GM12874 (cell line): ENCODE data around the gene CFAP58.

Source experiments
- TF ChIP-seq, protein P1 (sequence below): IDR thresholded peaks from 2 replicates; pipeline ENCODE4 v1.5.1; 2011; ENCODE audit warnings: low read depth, mild to moderate bottlenecking, control low read depth, low read length, moderate library complexity; ENCODE audit not compliant: insufficient read depth

CFAP58 gene

DNA sequence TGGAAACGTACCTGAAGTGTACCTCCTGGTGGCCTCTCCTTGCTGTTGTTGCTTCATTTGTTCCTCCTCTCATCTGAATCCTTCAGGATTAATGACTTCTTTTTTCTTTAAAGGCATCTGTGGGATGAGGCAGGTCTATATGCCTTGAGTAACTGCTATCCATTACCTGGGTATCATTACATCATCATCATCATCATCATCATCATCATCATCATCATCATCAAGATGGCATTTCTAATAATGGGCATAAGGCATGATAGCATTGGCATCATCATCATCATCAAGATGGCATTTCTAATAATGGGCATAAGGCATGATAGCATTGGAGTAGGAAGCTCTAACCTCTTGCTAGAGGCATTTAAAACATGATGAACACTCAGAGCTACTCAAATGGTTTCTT is 59.9 kb downstream of the CFAP58 start:
- TF ChIP-seq, protein P1, sequence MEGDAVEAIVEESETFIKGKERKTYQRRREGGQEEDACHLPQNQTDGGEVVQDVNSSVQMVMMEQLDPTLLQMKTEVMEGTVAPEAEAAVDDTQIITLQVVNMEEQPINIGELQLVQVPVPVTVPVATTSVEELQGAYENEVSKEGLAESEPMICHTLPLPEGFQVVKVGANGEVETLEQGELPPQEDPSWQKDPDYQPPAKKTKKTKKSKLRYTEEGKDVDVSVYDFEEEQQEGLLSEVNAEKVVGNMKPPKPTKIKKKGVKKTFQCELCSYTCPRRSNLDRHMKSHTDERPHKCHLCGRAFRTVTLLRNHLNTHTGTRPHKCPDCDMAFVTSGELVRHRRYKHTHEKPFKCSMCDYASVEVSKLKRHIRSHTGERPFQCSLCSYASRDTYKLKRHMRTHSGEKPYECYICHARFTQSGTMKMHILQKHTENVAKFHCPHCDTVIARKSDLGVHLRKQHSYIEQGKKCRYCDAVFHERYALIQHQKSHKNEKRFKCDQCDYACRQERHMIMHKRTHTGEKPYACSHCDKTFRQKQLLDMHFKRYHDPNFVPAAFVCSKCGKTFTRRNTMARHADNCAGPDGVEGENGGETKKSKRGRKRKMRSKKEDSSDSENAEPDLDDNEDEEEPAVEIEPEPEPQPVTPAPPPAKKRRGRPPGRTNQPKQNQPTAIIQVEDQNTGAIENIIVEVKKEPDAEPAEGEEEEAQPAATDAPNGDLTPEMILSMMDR, result no peak

DNA sequence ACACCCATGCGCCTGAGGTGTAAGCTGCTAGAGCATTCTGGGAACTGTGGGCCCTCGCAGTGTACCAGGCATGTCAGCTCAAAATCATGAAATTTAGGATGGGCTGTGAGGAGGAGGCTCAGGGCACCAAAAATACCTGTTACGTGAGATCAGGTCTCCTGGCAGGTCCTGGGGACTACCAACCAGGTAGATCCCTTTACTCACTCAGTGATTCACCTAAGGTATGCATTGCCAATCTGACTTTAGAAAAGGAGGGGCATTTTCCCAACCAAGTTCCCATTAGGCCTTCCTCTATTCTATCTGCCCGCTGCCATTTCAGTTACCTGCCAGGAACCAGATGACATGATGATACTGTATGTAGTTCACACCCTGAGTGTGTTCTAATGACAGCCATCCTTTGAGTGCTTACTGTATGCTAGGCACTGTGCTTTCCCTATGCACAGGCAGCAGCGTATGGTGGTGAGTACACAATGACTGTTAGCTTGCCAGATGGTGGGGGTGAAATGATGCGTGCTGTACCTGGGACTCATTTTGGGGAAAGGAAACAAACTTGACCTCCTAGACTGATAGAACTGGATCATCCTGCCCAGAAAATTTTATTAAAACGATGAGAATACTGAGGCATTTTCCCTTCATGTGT is 62.0 kb downstream of the CFAP58 start:
- TF ChIP-seq, protein P1, result no peak

DNA sequence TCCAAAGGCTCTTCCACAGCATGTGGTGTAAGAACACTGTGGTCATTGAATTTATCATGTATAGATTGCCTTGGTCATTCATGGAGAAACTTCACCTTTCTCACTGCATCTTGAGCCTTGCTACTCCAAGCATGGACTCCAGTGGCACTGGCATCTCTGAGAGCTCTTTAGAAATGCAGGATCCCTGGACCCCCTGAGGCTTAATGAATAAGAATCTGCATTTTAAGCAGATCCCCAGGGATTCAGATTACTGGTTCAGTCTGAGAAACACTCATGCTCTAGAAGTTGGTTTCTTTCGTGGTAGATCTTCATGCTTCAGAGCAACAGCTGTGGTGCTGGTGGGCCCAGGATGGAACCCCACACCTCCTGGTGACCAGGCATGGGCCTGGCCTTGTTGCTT is 63.2 kb downstream of the CFAP58 start:
- TF ChIP-seq, protein P1, result no peak

DNA sequence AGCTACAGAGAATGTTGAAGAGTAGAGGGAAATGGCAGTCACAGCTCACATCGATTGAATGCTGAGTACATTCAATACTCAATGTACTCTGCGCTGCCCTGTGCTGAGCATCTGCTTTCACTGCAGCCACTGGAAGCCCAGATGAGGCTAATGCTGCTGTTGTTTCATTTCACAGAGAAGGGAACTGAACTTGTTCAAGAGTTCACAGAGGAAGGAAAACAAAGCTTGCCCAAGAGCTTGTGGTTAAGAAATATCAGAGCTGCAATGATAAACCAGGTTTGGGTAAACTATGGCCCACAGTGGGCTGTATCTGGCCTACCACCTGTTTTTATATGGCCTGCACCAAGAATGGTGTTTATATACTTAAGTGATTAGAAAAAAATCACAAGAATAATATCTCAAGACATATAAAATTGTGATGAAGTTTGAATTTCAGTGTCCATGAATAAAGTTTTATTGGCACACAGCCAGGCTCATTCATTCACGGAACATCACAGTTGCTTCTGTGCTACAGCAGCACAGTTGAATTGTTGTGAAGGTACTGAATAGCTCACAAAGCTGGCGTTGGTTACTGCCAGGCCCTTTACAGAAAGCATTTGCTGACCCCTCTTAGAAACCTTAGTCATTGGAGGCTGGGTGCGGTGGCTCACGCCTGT is 64.1 kb downstream of the CFAP58 start:
- TF ChIP-seq, protein P1, result no peak

DNA sequence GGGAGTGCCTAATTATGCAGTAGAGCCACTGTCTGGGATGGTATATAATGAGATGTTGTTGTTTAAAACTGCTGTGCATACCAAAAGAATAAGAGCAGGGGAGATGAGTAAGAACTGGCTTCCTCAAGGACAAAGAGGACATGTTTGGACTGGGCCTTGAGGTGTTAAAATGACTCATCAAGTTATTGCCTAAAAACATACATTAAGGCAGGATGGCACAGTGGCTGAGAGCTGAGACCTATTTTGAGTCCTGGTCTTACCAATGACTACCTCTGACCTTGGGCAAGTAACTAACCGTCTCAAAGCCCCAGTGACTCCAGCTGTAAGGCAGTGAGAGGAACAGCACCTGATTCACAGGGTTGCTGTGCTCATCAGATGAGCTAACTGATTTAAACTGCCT is 71.1 kb downstream of the CFAP58 start:
- TF ChIP-seq, protein P1, result no peak

DNA sequence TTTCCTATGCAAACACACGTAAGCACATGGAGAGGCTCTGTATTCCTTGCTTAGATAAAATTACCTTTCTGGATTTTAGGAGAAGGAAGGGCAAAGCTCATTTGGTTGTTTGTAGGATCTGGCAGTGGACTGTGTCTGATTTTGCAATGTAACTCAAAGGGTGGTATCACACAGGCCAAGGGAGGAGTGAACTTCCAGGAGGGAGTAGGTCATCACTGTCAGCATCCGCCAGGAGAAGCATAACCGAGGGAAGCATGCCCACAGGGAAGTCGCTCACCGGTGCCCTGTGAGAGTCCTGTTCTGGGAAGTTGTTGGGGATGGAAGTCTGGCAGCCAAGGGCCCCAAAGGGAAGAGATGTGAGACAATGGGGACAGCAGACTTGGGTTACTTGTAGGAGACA is 74.4 kb downstream of the CFAP58 start:
- TF ChIP-seq, protein P1, result no peak

DNA sequence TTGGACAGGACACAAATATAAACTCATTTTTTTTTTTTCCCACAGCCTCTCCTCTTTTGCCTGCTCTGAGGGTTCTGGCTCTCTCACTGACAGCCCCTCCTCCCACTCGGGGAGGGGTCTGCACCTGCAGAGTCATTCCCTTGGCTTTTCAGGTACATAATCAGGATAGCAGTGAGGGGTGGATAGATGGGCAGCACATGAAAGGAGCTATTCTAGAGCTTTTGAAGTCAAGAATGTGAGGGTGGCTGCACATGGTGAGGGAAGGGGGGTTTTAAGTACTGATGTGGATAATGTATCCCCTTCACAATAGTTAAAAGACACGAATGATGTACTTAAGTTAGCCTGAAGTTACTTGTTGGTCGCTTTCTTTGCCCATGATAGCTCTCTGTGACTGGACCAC is 76.2 kb downstream of the CFAP58 start:
- TF ChIP-seq, protein P1, result no peak
